Osteocyte (in vitro differentiated cells): ENCODE results near the gene PHOSPHO1. TPM values are rescaled to one million over a fixed set of nuclear protein-coding genes. Genes with fewer than 3 reads are reported as not detected.
"Not testable (repeated sequence)": the region's sequence is repeated elsewhere in the genome, so short reads cannot be mapped to it uniquely, and the experiment has no call there.

ENCODE experiments used
- DNase-seq: peaks from one replicate; pipeline ENCODE4 v3.0.0; 2021; ENCODE audit warnings: mixed read lengths; ENCODE audit not compliant: unreplicated experiment; ENCODE audit errors: extremely low spot score
- H3K27ac Mint-ChIP-seq: one replicate; pipeline ENCODE4 v1.8.0; 2021; ENCODE audit warnings: mild to moderate bottlenecking, mixed read lengths; ENCODE audit not compliant: unreplicated experiment
- H3K27me3 Mint-ChIP-seq: one replicate; pipeline ENCODE4 v1.8.0; 2021; ENCODE audit warnings: mixed read lengths; ENCODE audit not compliant: unreplicated experiment
- H3K36me3 Mint-ChIP-seq: one replicate; pipeline ENCODE4 v1.8.0; 2021; ENCODE audit warnings: mixed read lengths; ENCODE audit not compliant: unreplicated experiment
- H3K4me1 Mint-ChIP-seq: one replicate; pipeline ENCODE4 v1.8.0; 2021; ENCODE audit warnings: mixed read lengths; ENCODE audit not compliant: unreplicated experiment
- H3K4me3 Mint-ChIP-seq: one replicate; pipeline ENCODE4 v1.8.0; 2021; ENCODE audit warnings: mild to moderate bottlenecking, moderate library complexity, mixed read lengths; ENCODE audit not compliant: unreplicated experiment
- H3K9me3 Mint-ChIP-seq: one replicate; pipeline ENCODE4 v1.8.0; 2021; ENCODE audit warnings: mixed read lengths; ENCODE audit not compliant: unreplicated experiment
- CTCF ChIP-seq: fragments of 200-600 bp; sonication (generic); IDR thresholded peaks from 2 replicates; pipeline ENCODE4 v1.5.0; 2021; ENCODE audit warnings: antibody characterized with exemption, mild to moderate bottlenecking, moderate library complexity
- total RNA-seq: library from RNA; stranded (reverse); gene quantifications from 2 replicates; pipeline ENCODE4 v1.2.1, GENCODE V29; 2021

PHOSPHO1 gene
- total RNA-seq, 1 donor from 2014 or later, result not detected

DNA sequence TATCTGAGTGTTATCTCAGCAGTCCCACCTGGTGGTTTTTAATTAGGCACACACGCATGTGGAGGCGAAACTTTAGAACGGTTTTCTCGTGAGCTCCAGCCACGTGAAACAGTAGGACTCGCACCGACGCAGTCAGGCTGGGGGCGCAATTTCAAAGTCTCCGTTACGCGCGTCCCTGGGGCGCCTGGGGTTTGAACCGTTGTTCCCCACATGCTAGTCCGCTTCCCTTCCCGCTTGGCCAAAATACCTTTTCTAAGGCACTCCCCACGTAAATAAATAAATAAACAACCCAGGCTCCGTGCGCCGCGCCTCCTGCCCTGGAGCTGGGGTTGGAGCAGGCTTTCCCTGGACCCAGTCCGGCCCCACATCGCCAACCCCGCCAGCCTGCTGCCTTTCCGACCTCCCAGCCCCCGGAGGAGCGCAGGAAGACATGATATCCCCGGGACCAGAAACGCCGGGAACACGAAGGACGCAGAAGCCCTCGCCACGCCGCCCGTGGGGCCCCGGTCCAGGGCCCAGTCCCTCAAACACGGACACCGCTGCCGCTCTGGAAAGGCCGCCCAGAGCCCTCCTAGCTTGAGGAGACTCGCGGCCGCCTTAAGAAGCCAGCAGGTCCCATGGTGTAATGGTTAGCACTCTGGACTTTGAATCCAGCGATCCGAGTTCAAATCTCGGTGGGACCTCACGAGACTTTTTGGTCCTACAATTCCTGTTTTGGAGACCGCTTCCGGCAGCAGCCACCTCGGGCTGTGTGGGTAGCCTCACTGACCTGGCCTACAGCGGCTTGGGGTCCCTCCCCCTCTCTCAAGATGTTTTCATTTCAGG lies 38.5 kb downstream of the PHOSPHO1 start:
- peak; percentile 96 for DNase-seq
- Mint-ChIP-seq H3K27me3 (no peaks in the 10 kb centered on the region), H3K9me3 (no peaks in the 10 kb centered on the region), H3K27ac (peak overlapping the region; percentile 99), H3K36me3 (no peaks in the 10 kb centered on the region), H3K4me3 (peak overlapping the region; percentile 93), H3K4me1 (peaks cover 7% of the 10 kb centered on the region)
- peak; percentile 42 for TF ChIP-seq CTCF

- no peaks in the 10 kb centered on the region for H3K36me3 Mint-ChIP-seq
- peak overlapping the region; percentile 93 for H3K4me3 Mint-ChIP-seq
- H3K27me3 Mint-ChIP-seq, result no peaks in the 10 kb centered on the region
- H3K27ac Mint-ChIP-seq, result peak overlapping the region; percentile 99
- TF ChIP-seq CTCF, result no peak
- no peak for DNase-seq
- no peaks in the 10 kb centered on the region for H3K9me3 Mint-ChIP-seq
- peaks cover 7% of the 10 kb centered on the region for H3K4me1 Mint-ChIP-seq
Observed at GRCh38 chr17:49191409-49191916, 39.1 kb downstream of the PHOSPHO1 start.

DNA sequence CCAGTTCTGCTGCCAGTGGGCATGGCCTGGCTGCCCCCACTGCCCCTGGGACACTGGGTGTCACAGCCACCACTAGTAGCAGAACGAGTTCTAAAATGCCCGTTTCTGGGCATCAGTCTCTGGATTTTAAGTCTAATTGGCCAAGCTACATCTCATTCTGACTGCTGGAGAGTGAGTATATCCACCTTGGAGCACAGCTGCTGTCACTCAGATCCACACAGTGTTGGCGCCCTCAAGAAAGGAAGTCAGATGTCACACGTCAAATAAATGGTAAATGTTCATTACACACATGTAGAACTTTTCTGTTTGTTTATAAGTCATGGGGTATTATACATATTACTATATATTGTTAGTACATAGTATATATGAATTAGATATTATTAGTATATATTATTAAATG lies 39.7 kb downstream of the PHOSPHO1 start:
- H3K36me3 Mint-ChIP-seq, result no peaks in the 10 kb centered on the region
- DNase-seq, result no peak
- no peaks in the 10 kb centered on the region for H3K9me3 Mint-ChIP-seq
- peaks cover 1% of the 10 kb centered on the region for H3K27me3 Mint-ChIP-seq
- H3K27ac Mint-ChIP-seq, result no peak overlapping the region
- TF ChIP-seq CTCF, result no peak
- no peak overlapping the region for H3K4me3 Mint-ChIP-seq
- H3K4me1 Mint-ChIP-seq, result peaks cover 7% of the 10 kb centered on the region

- H3K9me3 Mint-ChIP-seq, result no peaks in the 10 kb centered on the region
- no peak overlapping the region for H3K4me3 Mint-ChIP-seq
Observed at GRCh38 chr17:49187301-49187700, 43.3 kb downstream of the PHOSPHO1 start.

GRCh38 chr17:49185381-49185780 lies 45.2 kb downstream of the PHOSPHO1 start:
- not testable (repeated sequence) for DNase-seq, H3K4me3 Mint-ChIP-seq, H3K4me1 Mint-ChIP-seq, H3K9me3 Mint-ChIP-seq, H3K27ac Mint-ChIP-seq, H3K36me3 Mint-ChIP-seq
- peaks cover 17% of the 10 kb centered on the region for H3K27me3 Mint-ChIP-seq

More at GRCh38 chr17:49187301-49187700, 43.3 kb downstream of the PHOSPHO1 start:
- H3K4me1 Mint-ChIP-seq, result peaks cover 3% of the 10 kb centered on the region
- peaks cover 9% of the 10 kb centered on the region for H3K27me3 Mint-ChIP-seq
- TF ChIP-seq CTCF, result no peak
- DNase-seq, result no peak
- H3K27ac Mint-ChIP-seq, result no peak overlapping the region
- H3K36me3 Mint-ChIP-seq, result no peaks in the 10 kb centered on the region

- DNase-seq, result not testable (repeated sequence)
Observed at GRCh38 chr17:49184522-49184921, 46.1 kb downstream of the PHOSPHO1 start.

More at GRCh38 chr17:49184522-49184921, 46.1 kb downstream of the PHOSPHO1 start:
- not testable (repeated sequence) for H3K9me3 Mint-ChIP-seq, H3K4me1 Mint-ChIP-seq, H3K4me3 Mint-ChIP-seq, H3K27ac Mint-ChIP-seq, H3K36me3 Mint-ChIP-seq
- H3K27me3 Mint-ChIP-seq, result peaks cover 17% of the 10 kb centered on the region
